ENCODE results near the gene DDX52.

DNA sequence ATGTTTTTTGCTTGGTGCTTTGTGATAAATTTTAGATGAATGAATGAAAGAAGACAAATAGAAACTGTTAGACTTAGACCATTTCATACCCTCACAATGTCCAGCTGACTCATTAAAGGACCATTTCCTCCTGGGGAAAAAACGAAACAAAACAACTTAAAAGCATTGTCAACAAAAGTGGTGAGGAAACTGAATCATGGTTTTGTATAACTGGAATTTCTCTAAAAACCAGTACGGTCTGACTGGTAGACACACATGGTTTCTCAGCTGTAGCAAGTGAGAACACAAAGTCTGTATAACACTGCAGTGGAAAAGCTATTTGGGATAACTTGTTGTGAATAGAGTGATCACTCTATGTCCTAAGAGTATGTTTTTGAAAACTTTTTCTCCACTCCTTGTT, 5.3 kb upstream of the DDX52 start:
- TF ChIP-seq, protein P1, sequence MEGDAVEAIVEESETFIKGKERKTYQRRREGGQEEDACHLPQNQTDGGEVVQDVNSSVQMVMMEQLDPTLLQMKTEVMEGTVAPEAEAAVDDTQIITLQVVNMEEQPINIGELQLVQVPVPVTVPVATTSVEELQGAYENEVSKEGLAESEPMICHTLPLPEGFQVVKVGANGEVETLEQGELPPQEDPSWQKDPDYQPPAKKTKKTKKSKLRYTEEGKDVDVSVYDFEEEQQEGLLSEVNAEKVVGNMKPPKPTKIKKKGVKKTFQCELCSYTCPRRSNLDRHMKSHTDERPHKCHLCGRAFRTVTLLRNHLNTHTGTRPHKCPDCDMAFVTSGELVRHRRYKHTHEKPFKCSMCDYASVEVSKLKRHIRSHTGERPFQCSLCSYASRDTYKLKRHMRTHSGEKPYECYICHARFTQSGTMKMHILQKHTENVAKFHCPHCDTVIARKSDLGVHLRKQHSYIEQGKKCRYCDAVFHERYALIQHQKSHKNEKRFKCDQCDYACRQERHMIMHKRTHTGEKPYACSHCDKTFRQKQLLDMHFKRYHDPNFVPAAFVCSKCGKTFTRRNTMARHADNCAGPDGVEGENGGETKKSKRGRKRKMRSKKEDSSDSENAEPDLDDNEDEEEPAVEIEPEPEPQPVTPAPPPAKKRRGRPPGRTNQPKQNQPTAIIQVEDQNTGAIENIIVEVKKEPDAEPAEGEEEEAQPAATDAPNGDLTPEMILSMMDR (IDR thresholded peaks at IDR 0.05), result no peak
- TF ChIP-seq POLR2A (IDR thresholded peaks at IDR 0.05), result no peak
- no peak for TF ChIP-seq POLR2AphosphoS5 (IDR thresholded peaks at IDR 0.05)
